A549 (cell line): ENCODE data around the gene NOS3. TPM values are rescaled to one million over a fixed set of nuclear protein-coding genes. Genes with fewer than 3 reads are reported as not detected.

Experiments used
- ATAC-seq, 2 experiments: fragments of 200-7000 bp in 1 of 2; fragments of >200 bp in 1 of 2; cut with Nextera tagmentation in 1 of 2; cut with Tn5 transposase in 1 of 2; 3 replicates each; pipeline versions ENCODE4 v1.8.0 to v1.9.1; 2018 to 2020; ENCODE audit warnings: mild to moderate bottlenecking in 1 of 2, moderate library complexity in 1 of 2
- CTCF ChIA-PET: fragments of 300-600 bp; sonication (Branson Sonifier 250); formaldehyde crosslinking; extraction: SDS; loops from one replicate; lab custom pipeline; 2021; ENCODE audit warnings: antibody characterized with exemption, inconsistent platforms; lab: Yijun Ruan, JAX
- POLR2A ChIA-PET: fragments of 350-600 bp; formaldehyde crosslinking; extraction: SDS; loops from one replicate; lab custom pipeline; 2021; ENCODE audit warnings: antibody characterized with exemption, inconsistent platforms; lab: Yijun Ruan, JAX
- DNase-seq, 2 experiments: peaks; one replicate each; pipeline versions ENCODE4 v3.0.0 to v3.0.0-alpha.2; 2011 to 2016; ENCODE audit warnings: low read depth in 1 of 2, low spot score in 1 of 2
- FAIRE-seq: peaks from 2 replicates; lab custom pipeline; 2011; peaks lifted over from hg19 to GRCh38; lab: Jason Lieb, UNC
- H3K27ac ChIP-seq, 2 experiments: fragments of >200 bp; sonication (Bioruptor Twin); formaldehyde crosslinking; 3 replicates each; pipeline ENCODE4 v1.5.1; 2016 to 2017
- H3K4me1 ChIP-seq: fragments of >200 bp; sonication (Bioruptor Twin); formaldehyde crosslinking; 3 replicates; pipeline ENCODE4 v1.6.1; 2016
- H3K4me2 ChIP-seq: fragments of >200 bp; sonication (Bioruptor Twin); formaldehyde crosslinking; 3 replicates; pipeline ENCODE4 v1.6.1; 2016
- H3K4me3 ChIP-seq: fragments of >200 bp; sonication (Bioruptor Twin); formaldehyde crosslinking; 3 replicates; pipeline ENCODE4 v1.5.1; 2016
- H3K9me3 ChIP-seq: fragments of >200 bp; sonication (Bioruptor Twin); formaldehyde crosslinking; 3 replicates; pipeline ENCODE4 v1.6.1; 2016
- BHLHE40 ChIP-seq: IDR thresholded peaks from 2 replicates; pipeline ENCODE4 v1.6.1; 2012; ENCODE audit warnings: low read depth, low read length, inconsistent platforms
- CBX8 ChIP-seq: fragments of 200-600 bp; sonication (generic); IDR thresholded peaks from 2 replicates; pipeline ENCODE4 v1.6.1; 2016
- CTCF ChIP-seq: fragments of >200 bp; sonication (Bioruptor Twin); formaldehyde crosslinking; IDR thresholded peaks from 3 replicates; pipeline ENCODE4 v1.5.1; 2016
- E2F6 ChIP-seq: IDR thresholded peaks from 2 replicates; pipeline ENCODE4 v1.6.1; 2012; ENCODE audit warnings: low read depth, borderline replicate concordance
- EHF ChIP-seq: fragments of 250-450 bp; sonication (Bioruptor Pico); IDR thresholded peaks from 2 replicates; pipeline ENCODE4 v1.5.0; 2020; ENCODE audit warnings: mild to moderate bottlenecking
- EHMT2 ChIP-seq: fragments of 200-600 bp; sonication (generic); IDR thresholded peaks from 2 replicates; pipeline ENCODE4 v1.6.1; 2016; ENCODE audit warnings: antibody characterized with exemption, low read depth, mild to moderate bottlenecking, moderate library complexity
- EP300 ChIP-seq, 2 experiments: fragments of >200 bp; sonication (Bioruptor Twin); formaldehyde crosslinking; IDR thresholded peaks; 2 replicates in 1 of 2; 3 replicates in 1 of 2; pipeline ENCODE4 v1.6.1; 2016 to 2017
- ESRRA ChIP-seq: fragments of 150-350 bp; IDR thresholded peaks from 2 replicates; pipeline ENCODE4 v1.6.1; 2014; ENCODE audit warnings: mild to moderate bottlenecking, low read length, borderline replicate concordance
- FOSL2 ChIP-seq, 2 experiments: fragments of 450-650 bp in 1 of 2; fragments of >200 bp in 1 of 2; sonication (Bioruptor Twin) in 1 of 2; formaldehyde crosslinking; IDR thresholded peaks; 2 replicates each; pipeline versions ENCODE4 v1.5.0 to v1.6.1; 2016 to 2020; ENCODE audit warnings: mild to moderate bottlenecking in 1 of 2, moderate library complexity in 1 of 2
- HDAC2 ChIP-seq: fragments of 200-600 bp; sonication (generic); IDR thresholded peaks from 2 replicates; pipeline ENCODE4 v1.6.1; 2016
- HMGXB4 ChIP-seq: fragments of 250-450 bp; sonication (Bioruptor Pico); IDR thresholded peaks from 2 replicates; pipeline ENCODE4 v1.5.0; 2021; ENCODE audit warnings: mild to moderate bottlenecking, moderate library complexity, borderline replicate concordance
- HOXB5 ChIP-seq: fragments of 250-450 bp; sonication (Bioruptor Pico); IDR thresholded peaks from 2 replicates; pipeline ENCODE4 v1.5.0; 2020; ENCODE audit warnings: mild to moderate bottlenecking, moderate library complexity
- JUN ChIP-seq, 2 experiments: fragments of >200 bp; sonication (Bioruptor Twin); formaldehyde crosslinking; IDR thresholded peaks; 2 replicates in 1 of 2; 3 replicates in 1 of 2; pipeline ENCODE4 v1.6.1; 2016 to 2017
- JUNB ChIP-seq: fragments of >200 bp; sonication (Bioruptor Twin); formaldehyde crosslinking; IDR thresholded peaks from 2 replicates; pipeline ENCODE4 v1.6.1; 2016
- MAFK ChIP-seq: fragments of 450-650 bp; IDR thresholded peaks from 2 replicates; pipeline ENCODE4 v1.6.1; 2014; ENCODE audit not compliant: partially characterized antibody
- MYC ChIP-seq: IDR thresholded peaks from 2 replicates; pipeline ENCODE4 v1.6.1; 2012; ENCODE audit warnings: mild to moderate bottlenecking, inconsistent platforms, low read length, improper control_type of control experiment, borderline replicate concordance
- NPAS2 ChIP-seq: fragments of 250-450 bp; sonication (Bioruptor Pico); IDR thresholded peaks from 2 replicates; pipeline ENCODE4 v1.8.0; 2022; ENCODE audit warnings: mild to moderate bottlenecking, moderate library complexity, borderline replicate concordance
- RCOR1 ChIP-seq: fragments of 150-350 bp; IDR thresholded peaks from 2 replicates; pipeline ENCODE4 v1.6.1; 2014; ENCODE audit warnings: antibody characterized with exemption, low read length, low read depth
- SMC3 ChIP-seq: fragments of >200 bp; sonication (Bioruptor Twin); formaldehyde crosslinking; IDR thresholded peaks from 3 replicates; pipeline ENCODE4 v1.6.1; 2018; ENCODE audit warnings: inconsistent platforms
- SREBF2 ChIP-seq: fragments of 450-650 bp; IDR thresholded peaks from 2 replicates; pipeline ENCODE4 v1.6.1; 2014; ENCODE audit warnings: mild to moderate bottlenecking, moderate library complexity
- ZC3H11A ChIP-seq: fragments of 450-650 bp; IDR thresholded peaks from 2 replicates; pipeline ENCODE4 v1.6.1; 2014; ENCODE audit warnings: antibody characterized with exemption, mild to moderate bottlenecking
- ZSCAN20 ChIP-seq: fragments of 250-450 bp; sonication (Bioruptor Pico); IDR thresholded peaks from 2 replicates; pipeline ENCODE4 v1.8.0; 2022; ENCODE audit warnings: mild to moderate bottlenecking, moderate library complexity
- WGBS: methylation state at CpG from one replicate; pipeline ENCODE4 v1.1.6; 2017; ENCODE audit errors: missing lambda C conversion rate; 5-methylcytosine and 5-hydroxymethylcytosine counted together
- polyA plus RNA-seq, 4 experiments: library from polyadenylated mRNA; depleted of rRNA in 3 of 4; stranded (reverse); fragments of >200 nt; fragmentation: RNase III in 1 of 4; extraction: RNeasy Plus Mini Kit Qiagen cat#74134 plus additional on column Dnase treatment in 1 of 4; gene quantifications; 2 replicates in 3 of 4; 3 replicates in 1 of 4; pipeline ENCODE4 v1.2.3, GENCODE V29; 2011 to 2017

The NOS3 gene
- polyA plus RNA-seq, 2 of the 4 experiments (the other 2 are of a cell fraction): 0.52 to 0.71 TPM

GRCh38 chr7:151034312-151035025, 43.7 kb downstream of the NOS3 start:
- Histone ChIP-seq H3K4me2 (no peak overlapping the region), H3K4me3 (no peak overlapping the region), H3K4me1 (peaks cover 26% of the 10 kb centered on the region), H3K27ac (no peak overlapping the region), H3K9me3 (no peaks in the 10 kb centered on the region)
- ATAC-seq (no peak), DNase-seq (no peak), FAIRE-seq (no peak)
- 93% methylated on average over 19 of the region's 21 CpGs for WGBS
- ChIA-PET POLR2A (no interaction called here), CTCF (interaction anchor here (0.8 to 5.7 kb wide), 10 partner anchors 7 to 90 kb away, joined by 3 to 34 read pairs (median 4); partner anchors contain the start of genes AGAP3 and FASTK)
- no peak for TF ChIP-seq E2F6

GRCh38 chr7:151035026-151035717, 44.4 kb downstream of the NOS3 start:
- no peaks in the 10 kb centered on the region for H3K9me3 ChIP-seq
- ChIA-PET CTCF (interaction anchor here (1.0 to 5.7 kb wide), 5 partner anchors 17 to 89 kb away, joined by 3 to 34 read pairs (median 3); partner anchors contain the start of genes AGAP3 and FASTK), POLR2A (no interaction called here)
- peaks cover 28% of the 10 kb centered on the region for H3K4me1 ChIP-seq
- 92% methylated on average over 21 of the region's 21 CpGs for WGBS
- no peak overlapping the region for H3K4me3 ChIP-seq
- no peak for ATAC-seq
- TF ChIP-seq CBX8 (no peak), SREBF2 (no peak), RCOR1 (no peak), MAFK (no peak), ZC3H11A (no peak), HOXB5 (CRISPR knock-in tag) (no peak), EP300 (IDR thresholded peaks at IDR 0.05) (no peak), ZSCAN20 (no peak), BHLHE40 (no peak), HDAC2 (no peak), EHF (CRISPR knock-in tag) (no peak), CTCF (no peak), SMC3 (no peak), MYC (no peak), EHMT2 (no peak), E2F6 (no peak)
- TF ChIP-seq, all 56 proteins: peak for 0
- FAIRE-seq (no peak), DNase-seq (no peak)
- no peak overlapping the region for H3K27ac ChIP-seq
- H3K4me2 ChIP-seq: no peak overlapping the region

- ATAC-seq (no peak), DNase-seq (no peak), FAIRE-seq (no peak)
- WGBS: 93% methylated on average over 10 of the region's 17 CpGs
- Histone ChIP-seq H3K9me3 (no peaks in the 10 kb centered on the region), H3K27ac (no peak overlapping the region), H3K4me2 (no peak overlapping the region), H3K4me3 (no peak overlapping the region)
- ChIA-PET POLR2A (no interaction called here), CTCF (interaction anchor here (1.5 to 4.1 kb wide), 3 partner anchors 17 to 88 kb away, joined by 3 to 24 read pairs (median 6); no protein-coding TSS in a partner anchor)
- TF ChIP-seq FOSL2 (IDR thresholded peaks at IDR 0.05) (no peak), FOSL2 (CRISPR knock-in tag; IDR thresholded peaks at IDR 0.05) (no peak), RCOR1 (no peak), JUN (IDR thresholded peaks at IDR 0.05) (no peak), NPAS2 (CRISPR knock-in tag) (no peak), JUNB (no peak), HMGXB4 (CRISPR knock-in tag) (no peak), ESRRA (no peak), EP300 (IDR thresholded peaks at IDR 0.05) (no peak)
- TF ChIP-seq, all 56 proteins: peak for 0
- peaks cover 33% of the 10 kb centered on the region for H3K4me1 ChIP-seq
These were observed 45.1 kb downstream of the NOS3 start for GRCh38 chr7:151035902-151036301.
